AG04450 (cell line): ENCODE data around the gene PRRC2B. TPM values are rescaled to one million over a fixed set of nuclear protein-coding genes. Genes with fewer than 3 reads are reported as not detected.

Source experiments
- CTCF ChIA-PET: fragments of 300-600, 350-600 bp; formaldehyde crosslinking; extraction: SDS; loops from one replicate; lab custom pipeline; 2022; ENCODE audit warnings: antibody characterized with exemption, inconsistent platforms; lab: Charles Lee
- POLR2A ChIA-PET: fragments of 350-600 bp; formaldehyde crosslinking; extraction: SDS; loops from one replicate; lab custom pipeline; 2021; ENCODE audit warnings: antibody characterized with exemption, inconsistent platforms; lab: Yijun Ruan, JAX
- DNase-seq: peaks from one replicate; pipeline ENCODE4 v3.0.0-alpha.2; 2011; ENCODE audit warnings: low read depth, low spot score
- H3K27ac ChIP-seq: one replicate; pipeline ENCODE4 v1.5.1; 2012; ENCODE audit warnings: low read depth, low read length, control low read depth
- H3K27me3 ChIP-seq: one replicate; pipeline ENCODE4 v1.6.0; 2012; ENCODE audit warnings: low read length; ENCODE audit not compliant: control insufficient read depth, insufficient read depth
- H3K4me3 ChIP-seq: 2 replicates; pipeline ENCODE4 v1.5.1; 2011; ENCODE audit warnings: mild to moderate bottlenecking, low read depth, low read length, control low read depth
- H3K9me3 ChIP-seq: 2 replicates; pipeline ENCODE4 v1.5.1; 2012; ENCODE audit warnings: low read length; ENCODE audit not compliant: control insufficient read depth, insufficient read depth
- CTCF ChIP-seq: IDR thresholded peaks from 2 replicates; pipeline ENCODE4 v1.5.1; 2011; ENCODE audit warnings: low read depth, low read length, control low read depth, inconsistent platforms
- polyA plus RNA-seq: library from polyadenylated mRNA; depleted of rRNA; stranded (reverse); fragments of >200 nt; gene quantifications from 2 replicates; pipeline ENCODE4 v1.2.3, GENCODE V29; 2011

The PRRC2B gene
- polyA plus RNA-seq, 1 experiment: 31.8 TPM

GRCh38 chr9:131396626-131397025 is 2.7 kb downstream of the PRRC2B start:
- ChIA-PET CTCF (interaction anchor here (0.6 to 2.4 kb wide), 3 partner anchors 9 to 347 kb away, joined by 4 to 6 read pairs (median 5); no protein-coding TSS in a partner anchor), POLR2A (interaction anchor here (0.5 to 0.9 kb wide), 4 partner anchors 12 to 87 kb away, joined by 3 read pairs; no protein-coding TSS in a partner anchor)
- TF ChIP-seq CTCF: no peak

GRCh38 chr9:131397100-131397790 is 3.4 kb downstream of the PRRC2B start:
- no peak for TF ChIP-seq CTCF
- CTCF ChIA-PET: interaction anchor here (0.6 to 2.4 kb wide), 4 partner anchors 8 to 347 kb away, joined by 5 to 6 read pairs (median 6); no protein-coding TSS in a partner anchor
- Histone ChIP-seq H3K27me3 (no peaks in the 10 kb centered on the region), H3K9me3 (no peaks in the 10 kb centered on the region), H3K4me3 (peak overlapping the region; percentile 55), H3K27ac (peak overlapping the region; percentile 47)
- DNase-seq: no peak
- POLR2A ChIA-PET: interaction anchor here (0.5 to 0.9 kb wide), 3 partner anchors 12 to 88 kb away, joined by 3 read pairs; no protein-coding TSS in a partner anchor

More at GRCh38 chr9:131396626-131397025, 2.7 kb downstream of the PRRC2B start:
- no peak for DNase-seq
- peak overlapping the region; percentile 55 for H3K4me3 ChIP-seq
- H3K27me3 ChIP-seq: no peaks in the 10 kb centered on the region
- peak overlapping the region; percentile 47 for H3K27ac ChIP-seq
- no peaks in the 10 kb centered on the region for H3K9me3 ChIP-seq

GRCh38 chr9:131398204-131398603 is 4.3 kb downstream of the PRRC2B start:
- CTCF ChIA-PET: no interaction called here
- Histone ChIP-seq H3K9me3 (no peaks in the 10 kb centered on the region), H3K27me3 (no peaks in the 10 kb centered on the region), H3K4me3 (no peak overlapping the region), H3K27ac (no peak overlapping the region)
- no peak for DNase-seq
- no peak for TF ChIP-seq CTCF
- POLR2A ChIA-PET: interaction anchor here (0.6 kb wide), 1 partner anchor 98 kb away, joined by 4 read pairs; no protein-coding TSS in a partner anchor

GRCh38 chr9:131399972-131400371 is 6.1 kb downstream of the PRRC2B start:
- CTCF ChIA-PET: no interaction called here
- Histone ChIP-seq H3K27ac (no peak overlapping the region), H3K4me3 (no peak overlapping the region), H3K27me3 (no peaks in the 10 kb centered on the region), H3K9me3 (no peaks in the 10 kb centered on the region)
- DNase-seq: no peak
- no peak for TF ChIP-seq CTCF
- POLR2A ChIA-PET: no interaction called here

GRCh38 chr9:131400627-131401026 is 6.7 kb downstream of the PRRC2B start:
- no peak overlapping the region for H3K27ac ChIP-seq
- CTCF ChIA-PET: no interaction called here
- DNase-seq: no peak
- H3K27me3 ChIP-seq: no peaks in the 10 kb centered on the region
- no peaks in the 10 kb centered on the region for H3K9me3 ChIP-seq
- no peak overlapping the region for H3K4me3 ChIP-seq
- POLR2A ChIA-PET: no interaction called here
- TF ChIP-seq CTCF: no peak
